ENCODE results near the gene TEX29.

Gene TEX29

GRCh38 chr13:111322001-111322915, 1.8 kb downstream of the TEX29 start:
- DNase-seq (ENCODE audit: low read depth in 2 of 2): no peak

- no peak for DNase-seq (ENCODE audit: low read depth in 2 of 2)
Measured at GRCh38 chr13:111322916-111323331, 2.5 kb downstream of the TEX29 start.

GRCh38 chr13:111323549-111323948, 3.1 kb downstream of the TEX29 start:
- no peak for DNase-seq (ENCODE audit: low read depth in 2 of 2)

- no peak for DNase-seq (ENCODE audit: low read depth in 2 of 2)
Measured at GRCh38 chr13:111323950-111324651, 3.7 kb downstream of the TEX29 start.

- DNase-seq (ENCODE audit: low read depth in 2 of 2): no peak
Measured at GRCh38 chr13:111324736-111325135, 4.3 kb downstream of the TEX29 start.

- no peak for DNase-seq (ENCODE audit: low read depth in 2 of 2)
Measured at GRCh38 chr13:111325146-111325890, 4.9 kb downstream of the TEX29 start.

GRCh38 chr13:111325941-111326620, 5.6 kb downstream of the TEX29 start:
- no peak for DNase-seq (ENCODE audit: low read depth in 2 of 2)

- DNase-seq (ENCODE audit: low read depth in 2 of 2): no peak
Measured at GRCh38 chr13:111326621-111326965, 6.2 kb downstream of the TEX29 start.

GRCh38 chr13:111326981-111327642, 6.7 kb downstream of the TEX29 start:
- no peak for DNase-seq (ENCODE audit: low read depth in 2 of 2)

- DNase-seq (ENCODE audit: low read depth in 2 of 2): no peak
Measured at GRCh38 chr13:111327730-111328573, 7.5 kb downstream of the TEX29 start.

GRCh38 chr13:111328574-111329410, 8.3 kb downstream of the TEX29 start:
- no peak for DNase-seq (ENCODE audit: low read depth in 2 of 2)

- no peak for DNase-seq (ENCODE audit: low read depth in 2 of 2)
Measured at GRCh38 chr13:111329641-111330040, 9.2 kb downstream of the TEX29 start.

GRCh38 chr13:111330066-111330610, 9.7 kb downstream of the TEX29 start:
- no peak for DNase-seq (ENCODE audit: low read depth in 2 of 2)

- no peak for DNase-seq (ENCODE audit: low read depth in 2 of 2)
Measured at GRCh38 chr13:111335298-111335697, 14.9 kb downstream of the TEX29 start.

GRCh38 chr13:111336666-111337065, 16.2 kb downstream of the TEX29 start:
- DNase-seq (ENCODE audit: low read depth in 2 of 2): no peak

GRCh38 chr13:111337206-111337605, 16.8 kb downstream of the TEX29 start:
- DNase-seq (ENCODE audit: low read depth in 2 of 2): no peak

GRCh38 chr13:111337741-111338140, 17.3 kb downstream of the TEX29 start:
- no peak for DNase-seq (ENCODE audit: low read depth in 2 of 2)

GRCh38 chr13:111338841-111339240, 18.4 kb downstream of the TEX29 start:
- DNase-seq (ENCODE audit: low read depth in 2 of 2): no peak
